NB4 (cell line): ENCODE data around the gene GALNT9.

Source experiments
- DNase-seq: peaks from one replicate; pipeline ENCODE4 v3.0.0; 2010; ENCODE audit warnings: low read depth
- H3K4me3 ChIP-seq: one replicate; pipeline ENCODE4 v1.5.1; 2011; ENCODE audit warnings: mild to moderate bottlenecking, low read depth, low read length, moderate library complexity
- CTCF ChIP-seq: IDR thresholded peaks from one replicate; pipeline ENCODE4 v1.5.1; 2012; ENCODE audit warnings: low read depth, low read length
- MYC ChIP-seq: IDR thresholded peaks from 2 replicates; pipeline ENCODE4 v1.6.1; 2011; ENCODE audit warnings: low read depth, low read length
- POLR2A ChIP-seq: IDR thresholded peaks from 2 replicates; pipeline ENCODE4 v1.6.1; 2011; ENCODE audit warnings: mild to moderate bottlenecking; ENCODE audit not compliant: insufficient read length; ENCODE audit errors: extremely low read depth
- TF ChIP-seq, protein P1 (sequence below): IDR thresholded peaks from 2 replicates; pipeline ENCODE4 v1.6.1; 2011; ENCODE audit warnings: low read depth, low read length

GALNT9 gene

DNA sequence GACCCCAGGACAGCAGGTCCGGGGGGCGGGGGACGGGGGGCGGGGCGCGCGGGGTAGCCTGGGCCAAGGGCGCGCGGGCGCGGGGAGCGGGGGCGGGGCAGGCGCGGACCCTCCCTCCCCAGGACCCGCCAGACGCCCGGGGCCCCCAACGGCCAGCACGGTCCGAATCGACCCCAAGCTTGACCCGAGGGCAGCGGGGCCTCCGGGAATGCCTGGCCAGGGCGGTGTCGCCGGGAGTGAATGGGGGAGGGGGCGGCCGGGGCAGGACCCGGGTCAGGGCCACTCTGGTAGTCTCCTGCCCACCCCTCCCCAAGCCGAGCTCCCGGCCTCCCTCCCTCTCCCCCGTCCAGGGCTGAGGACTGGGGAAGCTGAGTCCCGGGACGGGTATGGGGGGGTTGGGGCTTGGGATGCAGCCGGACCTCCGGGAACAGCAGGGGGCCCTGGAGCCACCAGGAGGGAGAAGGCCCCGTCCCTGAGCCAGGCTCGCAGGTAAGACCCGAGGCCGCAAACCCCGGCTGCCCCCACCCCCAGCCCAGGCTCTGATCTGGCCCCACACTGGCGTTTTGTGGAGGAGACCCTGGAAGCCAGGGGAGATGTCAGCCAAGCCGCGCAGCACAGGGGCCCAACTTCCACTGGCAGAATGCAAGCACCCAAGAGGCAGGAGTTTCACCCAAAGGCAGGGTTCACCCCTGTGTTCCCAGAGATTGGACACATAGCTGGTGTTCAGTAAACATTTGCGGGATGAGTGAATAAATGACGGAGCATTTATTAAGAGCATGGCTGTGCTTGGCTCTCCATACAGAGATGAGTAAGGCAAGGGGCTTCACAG lies 545 bp upstream of the GALNT9 start:
- TF ChIP-seq MYC, result no peak
- no peak overlapping the region for H3K4me3 ChIP-seq
- no peak for DNase-seq

DNA sequence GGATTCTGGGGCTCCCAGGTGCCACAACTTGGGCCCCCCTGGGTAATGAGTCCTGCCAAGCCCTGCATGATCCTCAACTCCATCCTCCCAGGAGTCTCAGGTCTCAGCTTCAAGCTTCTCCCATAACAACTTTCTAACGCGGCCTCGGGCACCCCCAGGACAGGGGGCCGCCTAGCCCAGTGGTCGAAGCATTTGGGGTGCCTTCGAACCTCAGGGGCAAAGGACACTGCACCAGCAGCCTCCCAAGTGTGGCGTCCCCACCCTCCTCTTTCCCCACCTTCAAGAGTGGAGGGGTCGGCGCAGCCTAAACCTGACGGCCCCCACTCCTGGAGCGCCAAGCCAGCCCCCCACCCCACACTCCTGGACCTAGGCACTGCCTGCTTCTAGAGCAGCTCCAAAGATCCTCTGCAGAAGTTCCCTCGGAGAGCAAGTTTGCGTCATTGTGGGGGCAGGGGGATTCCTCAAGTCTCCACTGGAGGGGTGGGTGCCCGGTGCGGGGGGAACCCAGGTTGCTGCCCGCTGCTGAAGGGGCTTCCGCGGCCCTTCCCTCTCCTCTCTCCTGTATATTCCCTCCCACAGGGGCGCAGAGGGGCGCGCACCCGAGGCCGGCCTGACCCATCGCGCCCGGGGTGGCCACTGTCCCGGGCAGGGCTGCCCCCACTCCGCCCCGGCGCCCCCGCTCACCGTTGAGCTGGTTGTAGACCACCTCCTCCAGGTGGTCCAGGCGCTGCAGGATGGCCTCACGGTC lies 933 bp downstream of the GALNT9 start:
- no peak for DNase-seq
- TF ChIP-seq POLR2A (no peak), CTCF (no peak), MYC (no peak)
- TF ChIP-seq, protein P1, sequence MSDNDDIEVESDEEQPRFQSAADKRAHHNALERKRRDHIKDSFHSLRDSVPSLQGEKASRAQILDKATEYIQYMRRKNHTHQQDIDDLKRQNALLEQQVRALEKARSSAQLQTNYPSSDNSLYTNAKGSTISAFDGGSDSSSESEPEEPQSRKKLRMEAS, result no peak
- peak overlapping the region; percentile 42 for H3K4me3 ChIP-seq

- DNase-seq, result peak; percentile 100
- H3K4me3 ChIP-seq, result peak overlapping the region; percentile 44
- peak; percentile 100 for TF ChIP-seq MYC
- no peak for TF ChIP-seq CTCF
- peak; percentile 35 for TF ChIP-seq POLR2A
- TF ChIP-seq, protein P1, result peak; percentile 99
Measured at GRCh38 chr12:132327336-132328171, 1.8 kb downstream of the GALNT9 start.

DNA sequence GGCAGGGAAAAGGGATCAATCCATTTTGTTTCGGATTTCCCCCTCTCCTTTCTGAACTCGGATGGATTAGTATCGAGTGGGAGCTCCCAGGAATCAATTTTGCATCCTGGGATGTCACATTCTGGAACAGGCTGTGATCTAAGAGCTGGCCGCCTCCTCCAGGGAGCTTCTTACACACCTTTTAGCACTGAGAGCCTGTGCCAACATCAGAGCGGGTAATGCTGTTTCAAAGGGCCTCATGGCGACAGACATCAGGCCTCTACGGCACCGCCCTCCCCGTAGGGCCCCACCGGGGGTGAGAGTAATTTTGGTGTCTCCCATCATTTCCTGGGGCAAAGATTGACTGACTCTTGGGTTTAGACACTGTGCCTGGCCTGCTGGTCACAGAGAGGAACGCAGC lies 2.7 kb downstream of the GALNT9 start:
- H3K4me3 ChIP-seq, result peak overlapping the region; percentile 44
- TF ChIP-seq CTCF (no peak), MYC (no peak)
- peak; percentile 73 for DNase-seq

GRCh38 chr12:132325733-132326130 lies 3.7 kb downstream of the GALNT9 start:
- H3K4me3 ChIP-seq, result no peak overlapping the region
- TF ChIP-seq POLR2A, result no peak
- TF ChIP-seq CTCF, result no peak
- TF ChIP-seq MYC, result no peak
- TF ChIP-seq, protein P1, result no peak
- DNase-seq, result no peak
